Activated naive CD8-positive, alpha-beta T cell treated with anti-CD3 and anti-CD28 coated beads, Interleukin-2, amount 10 ng/mL, durations not matched to agents 7 days and 5 days (primary cell): ENCODE results near the gene PRDM16. TPM values are rescaled to one million over a fixed set of nuclear protein-coding genes. Genes with fewer than 3 reads are reported as not detected.

ENCODE experiments used
- ATAC-seq: fragments of 150-1000 bp; cut with Tn5 transposase; one replicate; pipeline ENCODE4 v1.10.0; 2021; ENCODE audit warnings: low read depth, moderate library complexity
- POLR2A ChIA-PET: fragments of 350-600 bp; sonication (Branson Sonifier 250); formaldehyde crosslinking; loops from one replicate; lab custom pipeline; 2021; ENCODE audit warnings: antibody characterized with exemption; lab: Charles Lee
- DNase-seq: peaks from one replicate; pipeline ENCODE4 v3.0.0; 2021
- H3K27ac Mint-ChIP-seq: one replicate; pipeline ENCODE4 v1.8.0; 2022; ENCODE audit warnings: mild to moderate bottlenecking, mixed read lengths
- H3K27me3 Mint-ChIP-seq: one replicate; pipeline ENCODE4 v1.8.0; 2022; ENCODE audit warnings: mild to moderate bottlenecking, moderate library complexity, mixed read lengths
- H3K36me3 Mint-ChIP-seq: one replicate; pipeline ENCODE4 v1.8.0; 2021; ENCODE audit warnings: mild to moderate bottlenecking, mixed read lengths
- H3K4me1 Mint-ChIP-seq: one replicate; pipeline ENCODE4 v1.8.0; 2021; ENCODE audit warnings: mixed read lengths
- H3K4me3 Mint-ChIP-seq: one replicate; pipeline ENCODE4 v1.8.0; 2022; ENCODE audit warnings: mild to moderate bottlenecking, moderate library complexity, mixed read lengths
- H3K9me3 Mint-ChIP-seq: one replicate; pipeline ENCODE4 v1.8.0; 2021; ENCODE audit warnings: mixed read lengths
- total RNA-seq, 2 experiments: library from RNA; stranded (reverse); gene quantifications; one replicate each; pipeline ENCODE4 v1.2.3, GENCODE V29; 2021

PRDM16 gene
- total RNA-seq, 2 experiments from 2014 or later: not detected

GRCh38 chr1:3272321-3273045 lies 203.5 kb downstream of the PRDM16 start:
- no peak overlapping the region for H3K27ac Mint-ChIP-seq
- H3K36me3 Mint-ChIP-seq: no peaks in the 10 kb centered on the region
- H3K9me3 Mint-ChIP-seq: no peaks in the 10 kb centered on the region
- no peak for DNase-seq
- POLR2A ChIA-PET: no interaction called here
- no peak for ATAC-seq
- no peak overlapping the region for H3K4me3 Mint-ChIP-seq
- no peaks in the 10 kb centered on the region for H3K27me3 Mint-ChIP-seq
- H3K4me1 Mint-ChIP-seq: no peaks in the 10 kb centered on the region

GRCh38 chr1:3273447-3273846 lies 204.4 kb downstream of the PRDM16 start:
- POLR2A ChIA-PET: no interaction called here

GRCh38 chr1:3274972-3275371 lies 206.0 kb downstream of the PRDM16 start:
- POLR2A ChIA-PET: no interaction called here
- Mint-ChIP-seq H3K9me3 (no peaks in the 10 kb centered on the region), H3K27ac (no peak overlapping the region), H3K4me3 (no peak overlapping the region), H3K27me3 (no peaks in the 10 kb centered on the region), H3K4me1 (no peaks in the 10 kb centered on the region), H3K36me3 (no peaks in the 10 kb centered on the region)
- ATAC-seq (no peak), DNase-seq (no peak)

More at GRCh38 chr1:3273447-3273846, 204.4 kb downstream of the PRDM16 start:
- H3K4me1 Mint-ChIP-seq: no peaks in the 10 kb centered on the region
- no peak for ATAC-seq
- no peaks in the 10 kb centered on the region for H3K27me3 Mint-ChIP-seq
- H3K27ac Mint-ChIP-seq: no peak overlapping the region
- H3K4me3 Mint-ChIP-seq: no peak overlapping the region
- no peak for DNase-seq
- no peaks in the 10 kb centered on the region for H3K36me3 Mint-ChIP-seq
- H3K9me3 Mint-ChIP-seq: no peaks in the 10 kb centered on the region

GRCh38 chr1:3275471-3276340 lies 206.7 kb downstream of the PRDM16 start:
- ATAC-seq (no peak), DNase-seq (no peak)
- Mint-ChIP-seq H3K36me3 (no peaks in the 10 kb centered on the region), H3K27ac (no peak overlapping the region), H3K9me3 (no peaks in the 10 kb centered on the region), H3K4me1 (no peaks in the 10 kb centered on the region), H3K4me3 (no peak overlapping the region), H3K27me3 (no peaks in the 10 kb centered on the region)
- POLR2A ChIA-PET: no interaction called here

- ATAC-seq: no peak
- POLR2A ChIA-PET: no interaction called here
- no peaks in the 10 kb centered on the region for H3K27me3 Mint-ChIP-seq
- no peaks in the 10 kb centered on the region for H3K36me3 Mint-ChIP-seq
- H3K9me3 Mint-ChIP-seq: no peaks in the 10 kb centered on the region
- H3K4me3 Mint-ChIP-seq: no peak overlapping the region
- no peak overlapping the region for H3K27ac Mint-ChIP-seq
- no peak for DNase-seq
- no peaks in the 10 kb centered on the region for H3K4me1 Mint-ChIP-seq
These were observed 207.4 kb downstream of the PRDM16 start for GRCh38 chr1:3276341-3276800.

- Mint-ChIP-seq H3K27me3 (no peaks in the 10 kb centered on the region), H3K9me3 (no peaks in the 10 kb centered on the region)
- POLR2A ChIA-PET: no interaction called here
These were observed 208.0 kb downstream of the PRDM16 start for GRCh38 chr1:3277011-3277471.

GRCh38 chr1:3277623-3278022 lies 208.6 kb downstream of the PRDM16 start:
- H3K27ac Mint-ChIP-seq: no peak overlapping the region
- POLR2A ChIA-PET: no interaction called here
- H3K36me3 Mint-ChIP-seq: no peaks in the 10 kb centered on the region
- H3K27me3 Mint-ChIP-seq: no peaks in the 10 kb centered on the region
- H3K9me3 Mint-ChIP-seq: no peaks in the 10 kb centered on the region
- no peak for ATAC-seq
- no peak overlapping the region for H3K4me3 Mint-ChIP-seq
- DNase-seq: no peak
- H3K4me1 Mint-ChIP-seq: no peaks in the 10 kb centered on the region

More at GRCh38 chr1:3277011-3277471, 208.0 kb downstream of the PRDM16 start:
- no peaks in the 10 kb centered on the region for H3K36me3 Mint-ChIP-seq
- H3K4me1 Mint-ChIP-seq: no peaks in the 10 kb centered on the region
- H3K27ac Mint-ChIP-seq: no peak overlapping the region
- no peak overlapping the region for H3K4me3 Mint-ChIP-seq
- ATAC-seq (no peak), DNase-seq (no peak)

- ATAC-seq (no peak), DNase-seq (no peak)
- POLR2A ChIA-PET: no interaction called here
- Mint-ChIP-seq H3K4me1 (no peaks in the 10 kb centered on the region), H3K4me3 (no peak overlapping the region), H3K27me3 (no peaks in the 10 kb centered on the region), H3K27ac (no peak overlapping the region), H3K36me3 (no peaks in the 10 kb centered on the region), H3K9me3 (no peaks in the 10 kb centered on the region)
These were observed 209.6 kb downstream of the PRDM16 start for GRCh38 chr1:3278416-3279181.

- Mint-ChIP-seq H3K4me1 (no peaks in the 10 kb centered on the region), H3K27ac (no peak overlapping the region), H3K36me3 (no peaks in the 10 kb centered on the region), H3K4me3 (no peak overlapping the region), H3K27me3 (no peaks in the 10 kb centered on the region), H3K9me3 (no peaks in the 10 kb centered on the region)
- POLR2A ChIA-PET: no interaction called here
- DNase-seq (no peak), ATAC-seq (no peak)
These were observed 210.1 kb downstream of the PRDM16 start for GRCh38 chr1:3279182-3279470.

GRCh38 chr1:3281735-3282134 lies 212.7 kb downstream of the PRDM16 start:
- Mint-ChIP-seq H3K9me3 (no peaks in the 10 kb centered on the region), H3K27ac (no peak overlapping the region), H3K27me3 (no peaks in the 10 kb centered on the region), H3K4me1 (no peaks in the 10 kb centered on the region), H3K36me3 (no peaks in the 10 kb centered on the region), H3K4me3 (no peak overlapping the region)
- ATAC-seq (no peak), DNase-seq (no peak)
- POLR2A ChIA-PET: no interaction called here

GRCh38 chr1:3282186-3282585 lies 213.2 kb downstream of the PRDM16 start:
- no peak overlapping the region for H3K27ac Mint-ChIP-seq
- POLR2A ChIA-PET: no interaction called here
- H3K4me3 Mint-ChIP-seq: no peak overlapping the region
- H3K36me3 Mint-ChIP-seq: no peaks in the 10 kb centered on the region
- no peak for DNase-seq
- no peaks in the 10 kb centered on the region for H3K27me3 Mint-ChIP-seq
- ATAC-seq: no peak
- H3K9me3 Mint-ChIP-seq: no peaks in the 10 kb centered on the region
- no peaks in the 10 kb centered on the region for H3K4me1 Mint-ChIP-seq

GRCh38 chr1:3282656-3283430 lies 213.8 kb downstream of the PRDM16 start:
- Mint-ChIP-seq H3K27ac (no peak overlapping the region), H3K4me1 (no peaks in the 10 kb centered on the region), H3K4me3 (no peak overlapping the region), H3K27me3 (no peaks in the 10 kb centered on the region), H3K36me3 (no peaks in the 10 kb centered on the region), H3K9me3 (no peaks in the 10 kb centered on the region)
- POLR2A ChIA-PET: no interaction called here
- ATAC-seq: no peak
- DNase-seq: no peak

- ATAC-seq: no peak
These were observed 214.8 kb downstream of the PRDM16 start for GRCh38 chr1:3283849-3284248.

More at GRCh38 chr1:3283849-3284248, 214.8 kb downstream of the PRDM16 start:
- no peaks in the 10 kb centered on the region for H3K36me3 Mint-ChIP-seq
- no peaks in the 10 kb centered on the region for H3K9me3 Mint-ChIP-seq
- DNase-seq: peak; percentile 36
- H3K27ac Mint-ChIP-seq: no peak overlapping the region
- POLR2A ChIA-PET: no interaction called here
- no peaks in the 10 kb centered on the region for H3K4me1 Mint-ChIP-seq
- H3K4me3 Mint-ChIP-seq: no peak overlapping the region
- no peaks in the 10 kb centered on the region for H3K27me3 Mint-ChIP-seq
